Progenitor cell of endocrine pancreas (in vitro differentiated cells): ENCODE measurements around the gene APOBEC3H. TPM values are rescaled to one million over a fixed set of nuclear protein-coding genes. Genes with fewer than 3 reads are reported as not detected.

ENCODE experiments used
- DNase-seq: peaks from one replicate; pipeline ENCODE4 v3.0.0; 2021; ENCODE audit warnings: low spot score; ENCODE audit not compliant: unreplicated experiment
- H3K27ac Mint-ChIP-seq: 2 replicates; pipeline ENCODE4 v1.8.0; 2021; ENCODE audit warnings: mild to moderate bottlenecking, moderate library complexity, mixed read lengths
- H3K27me3 Mint-ChIP-seq: 2 replicates; pipeline ENCODE4 v1.8.0; 2021; ENCODE audit warnings: mixed read lengths
- H3K36me3 Mint-ChIP-seq: 2 replicates; pipeline ENCODE4 v1.8.0; 2022; ENCODE audit warnings: mixed read lengths; ENCODE audit not compliant: insufficient read depth
- H3K4me1 Mint-ChIP-seq: 2 replicates; pipeline ENCODE4 v1.8.0; 2021; ENCODE audit warnings: low read depth, mixed read lengths
- H3K4me3 Mint-ChIP-seq: 2 replicates; pipeline ENCODE4 v1.8.0; 2021; ENCODE audit warnings: low read depth, mild to moderate bottlenecking, moderate library complexity, mixed read lengths
- H3K9me3 Mint-ChIP-seq: 2 replicates; pipeline ENCODE4 v1.8.0; 2021; ENCODE audit warnings: low read depth, mixed read lengths
- total RNA-seq: library from RNA; stranded (reverse); gene quantifications from 2 replicates; pipeline ENCODE4 v1.2.1, GENCODE V29; 2021
- TF ChIP-seq, protein P1 (sequence below): fragments of 200-600 bp; sonication (generic); IDR thresholded peaks from one replicate; pipeline ENCODE4 v1.5.0; 2021; ENCODE audit warnings: antibody characterized with exemption, mild to moderate bottlenecking; ENCODE audit not compliant: unreplicated experiment

APOBEC3H gene
- total RNA-seq, 1 donor from 2014 or later: not detected

DNA sequence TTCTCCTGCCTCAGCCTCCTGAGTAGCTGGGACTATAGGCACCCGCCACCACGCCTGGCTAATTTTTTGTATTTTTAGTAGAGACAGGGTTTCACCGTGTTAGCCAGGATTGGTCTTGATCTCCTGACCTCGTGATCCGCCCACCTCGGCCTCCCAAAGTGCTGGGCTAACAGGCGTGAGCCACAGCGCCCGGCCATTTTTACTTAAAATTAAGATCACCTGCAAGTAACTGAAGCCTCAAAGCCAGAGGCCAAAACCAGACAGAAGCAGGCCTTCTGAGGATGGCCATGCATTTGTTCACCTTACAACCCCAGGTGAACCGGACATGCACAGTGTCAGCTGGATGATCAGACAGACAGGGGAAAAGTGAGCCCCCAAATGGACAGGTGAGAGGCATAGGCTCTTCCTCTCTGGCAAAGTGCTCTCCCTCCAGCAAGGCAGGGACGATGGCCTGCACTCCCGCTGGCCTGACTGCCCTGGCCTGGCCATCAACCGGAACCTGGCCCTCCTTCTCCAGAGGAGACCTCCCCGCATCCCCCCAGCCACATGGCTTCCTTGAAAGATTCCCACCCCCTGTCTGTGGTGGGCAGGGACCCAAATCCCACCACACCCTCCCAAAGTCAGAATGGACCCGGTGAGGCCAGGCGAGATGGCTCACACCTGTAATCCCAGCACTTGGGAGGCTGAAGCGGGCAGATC, 25.9 kb downstream of the APOBEC3H start:
- TF ChIP-seq, protein P1, sequence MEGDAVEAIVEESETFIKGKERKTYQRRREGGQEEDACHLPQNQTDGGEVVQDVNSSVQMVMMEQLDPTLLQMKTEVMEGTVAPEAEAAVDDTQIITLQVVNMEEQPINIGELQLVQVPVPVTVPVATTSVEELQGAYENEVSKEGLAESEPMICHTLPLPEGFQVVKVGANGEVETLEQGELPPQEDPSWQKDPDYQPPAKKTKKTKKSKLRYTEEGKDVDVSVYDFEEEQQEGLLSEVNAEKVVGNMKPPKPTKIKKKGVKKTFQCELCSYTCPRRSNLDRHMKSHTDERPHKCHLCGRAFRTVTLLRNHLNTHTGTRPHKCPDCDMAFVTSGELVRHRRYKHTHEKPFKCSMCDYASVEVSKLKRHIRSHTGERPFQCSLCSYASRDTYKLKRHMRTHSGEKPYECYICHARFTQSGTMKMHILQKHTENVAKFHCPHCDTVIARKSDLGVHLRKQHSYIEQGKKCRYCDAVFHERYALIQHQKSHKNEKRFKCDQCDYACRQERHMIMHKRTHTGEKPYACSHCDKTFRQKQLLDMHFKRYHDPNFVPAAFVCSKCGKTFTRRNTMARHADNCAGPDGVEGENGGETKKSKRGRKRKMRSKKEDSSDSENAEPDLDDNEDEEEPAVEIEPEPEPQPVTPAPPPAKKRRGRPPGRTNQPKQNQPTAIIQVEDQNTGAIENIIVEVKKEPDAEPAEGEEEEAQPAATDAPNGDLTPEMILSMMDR: no peak
- no peaks in the 10 kb centered on the region for H3K36me3 Mint-ChIP-seq
- DNase-seq: no peak
- no peaks in the 10 kb centered on the region for H3K27me3 Mint-ChIP-seq
- no peak overlapping the region for H3K4me3 Mint-ChIP-seq
- H3K27ac Mint-ChIP-seq: peak overlapping the region; percentile 49
- no peaks in the 10 kb centered on the region for H3K9me3 Mint-ChIP-seq
- peaks cover 3% of the 10 kb centered on the region for H3K4me1 Mint-ChIP-seq

DNA sequence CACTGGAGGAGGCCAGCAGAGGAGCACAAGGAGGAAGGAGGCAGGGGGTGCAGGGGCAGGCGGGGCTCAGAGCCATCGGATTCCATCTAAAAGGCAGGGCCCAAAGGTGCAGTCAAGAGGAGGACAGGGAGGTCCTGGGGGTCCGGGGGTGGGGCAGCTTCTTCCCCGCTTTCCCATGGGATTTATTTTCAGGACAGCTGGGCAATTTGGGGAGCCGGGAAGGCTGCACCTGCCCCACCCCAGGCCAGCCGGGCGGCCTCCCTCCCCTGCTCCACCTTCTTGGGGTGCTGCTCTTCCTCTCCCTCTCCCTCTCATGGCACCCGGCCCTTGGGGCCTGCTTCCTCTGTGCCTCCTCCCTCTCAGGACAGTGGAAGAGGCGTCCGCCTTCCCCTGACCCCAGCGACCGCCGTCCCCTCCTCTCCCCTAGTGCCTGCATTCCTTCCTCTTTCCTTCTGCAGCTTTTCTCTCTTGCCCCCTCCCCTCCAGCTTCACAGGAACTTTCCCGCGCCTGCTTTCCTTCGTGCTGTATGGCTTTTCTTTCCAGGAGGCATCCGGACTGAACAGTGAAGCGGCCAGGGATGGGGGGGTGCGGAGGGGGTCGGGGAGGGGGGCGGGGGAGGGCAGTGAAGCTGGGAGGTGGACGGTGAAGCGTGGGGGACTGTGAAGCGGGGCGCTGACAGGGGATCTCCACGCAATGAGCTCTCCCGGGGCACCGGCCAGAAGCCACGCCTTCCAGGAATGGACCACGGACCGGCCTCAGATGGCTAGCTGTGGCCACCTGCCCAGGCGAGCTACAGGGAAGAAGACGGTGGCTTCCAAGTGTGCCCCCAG, 26.9 kb downstream of the APOBEC3H start:
- Mint-ChIP-seq H3K36me3 (no peaks in the 10 kb centered on the region), H3K4me1 (peaks cover 2% of the 10 kb centered on the region), H3K9me3 (no peaks in the 10 kb centered on the region), H3K27me3 (no peaks in the 10 kb centered on the region), H3K4me3 (no peak overlapping the region), H3K27ac (no peak overlapping the region)
- TF ChIP-seq, protein P1: no peak
- DNase-seq: no peak

DNA sequence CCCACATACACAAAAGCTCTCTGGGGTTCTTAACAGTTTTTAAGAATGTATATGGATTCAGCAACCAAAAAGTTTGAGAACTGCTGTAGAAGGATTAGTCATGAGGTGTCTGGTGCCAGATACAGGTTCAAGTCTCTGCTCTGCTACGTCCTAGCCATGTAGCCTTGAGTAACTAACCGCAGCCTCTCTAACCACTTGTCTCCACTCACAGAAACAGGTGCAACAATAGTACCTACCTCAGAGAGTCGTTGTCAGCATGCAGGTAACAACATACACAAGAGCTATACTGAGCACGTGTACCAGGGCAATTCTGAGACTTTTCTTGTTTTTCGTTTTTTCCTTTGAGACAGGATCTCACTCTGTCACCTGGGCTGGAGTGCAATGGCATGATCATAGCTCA, 28.6 kb downstream of the APOBEC3H start:
- Mint-ChIP-seq H3K36me3 (no peaks in the 10 kb centered on the region), H3K9me3 (no peaks in the 10 kb centered on the region), H3K27me3 (no peaks in the 10 kb centered on the region), H3K4me1 (peaks cover 5% of the 10 kb centered on the region), H3K27ac (no peak overlapping the region), H3K4me3 (no peak overlapping the region)
- DNase-seq: no peak
- TF ChIP-seq, protein P1: no peak

DNA sequence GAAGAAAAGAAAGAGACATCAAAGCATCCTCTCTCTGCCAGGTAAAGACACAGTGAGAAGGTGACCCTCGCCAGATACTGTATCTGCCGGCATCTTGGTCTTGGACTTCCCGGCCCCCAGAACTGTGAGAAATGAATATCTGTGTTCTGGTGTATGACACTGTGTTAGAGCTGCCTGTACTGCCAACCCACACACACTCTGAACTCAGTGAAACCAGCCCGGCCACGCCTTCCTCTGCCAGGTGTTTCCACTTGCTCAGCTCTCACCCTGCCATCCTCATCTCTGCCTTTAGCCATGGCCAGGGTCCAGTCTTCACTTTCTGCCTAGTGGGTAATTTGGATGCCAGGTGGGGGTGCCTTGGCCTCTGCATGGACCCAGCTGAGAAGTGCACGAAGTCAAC, 31.5 kb downstream of the APOBEC3H start:
- Mint-ChIP-seq H3K9me3 (no peaks in the 10 kb centered on the region), H3K36me3 (no peaks in the 10 kb centered on the region), H3K27ac (no peak overlapping the region), H3K27me3 (peaks cover 3% of the 10 kb centered on the region), H3K4me1 (peaks cover 8% of the 10 kb centered on the region), H3K4me3 (no peak overlapping the region)
- DNase-seq: no peak
- TF ChIP-seq, protein P1: no peak

DNA sequence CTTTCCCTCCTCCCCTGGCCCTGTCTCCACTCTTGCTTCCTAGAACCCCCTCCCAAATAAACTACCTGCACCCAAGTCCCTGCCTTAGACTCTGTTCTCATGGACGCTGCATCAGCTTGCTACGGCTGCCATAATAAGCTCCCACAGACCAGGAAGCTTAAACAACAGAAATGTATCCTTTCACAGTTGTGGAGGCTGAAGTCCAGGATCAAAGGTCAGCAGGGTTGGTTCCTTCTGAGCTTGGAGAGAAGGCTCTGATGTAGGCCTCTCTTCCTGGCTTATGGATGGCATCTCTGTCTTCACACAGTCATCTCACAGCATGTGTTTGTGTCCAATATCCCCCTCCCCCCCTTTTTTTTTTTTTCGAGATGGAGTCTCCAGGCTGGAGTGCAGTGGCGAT, 32.0 kb downstream of the APOBEC3H start:
- no peaks in the 10 kb centered on the region for H3K9me3 Mint-ChIP-seq
- no peaks in the 10 kb centered on the region for H3K36me3 Mint-ChIP-seq
- H3K27me3 Mint-ChIP-seq: peaks cover 3% of the 10 kb centered on the region
- no peak overlapping the region for H3K27ac Mint-ChIP-seq
- DNase-seq: no peak
- H3K4me3 Mint-ChIP-seq: no peak overlapping the region
- TF ChIP-seq, protein P1: no peak
- peaks cover 6% of the 10 kb centered on the region for H3K4me1 Mint-ChIP-seq
